Measurements from ENCODE around the gene DCST2.

Gene DCST2

DNA sequence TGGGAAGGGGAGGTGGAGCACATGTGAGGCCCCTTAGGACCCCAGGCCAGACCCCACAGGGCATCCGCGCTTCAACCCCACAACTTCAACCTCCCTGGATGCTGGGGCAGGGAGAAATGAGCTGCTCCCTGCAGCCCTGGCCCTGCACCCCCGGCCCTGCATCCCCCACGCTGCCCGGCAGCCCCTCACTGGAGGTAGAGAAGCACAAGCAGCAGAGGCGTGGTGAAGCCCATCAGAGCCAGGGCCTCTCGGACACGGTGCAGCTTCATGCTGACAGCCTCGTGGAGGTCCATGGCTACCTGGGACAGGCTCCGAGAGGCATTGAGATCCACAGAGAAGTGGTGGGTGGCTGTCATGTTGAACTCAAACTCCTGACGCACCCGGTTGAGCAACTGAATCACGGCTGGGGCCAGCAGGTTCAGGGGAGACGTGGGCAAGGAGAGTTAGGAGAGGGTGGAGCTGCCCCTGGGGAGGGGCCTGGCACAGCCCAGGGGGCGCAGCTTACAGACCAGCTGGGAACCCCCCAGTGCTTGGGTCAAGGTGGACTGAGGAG is 3.3 kb downstream of the DCST2 start:
- TF ChIP-seq, protein P1, sequence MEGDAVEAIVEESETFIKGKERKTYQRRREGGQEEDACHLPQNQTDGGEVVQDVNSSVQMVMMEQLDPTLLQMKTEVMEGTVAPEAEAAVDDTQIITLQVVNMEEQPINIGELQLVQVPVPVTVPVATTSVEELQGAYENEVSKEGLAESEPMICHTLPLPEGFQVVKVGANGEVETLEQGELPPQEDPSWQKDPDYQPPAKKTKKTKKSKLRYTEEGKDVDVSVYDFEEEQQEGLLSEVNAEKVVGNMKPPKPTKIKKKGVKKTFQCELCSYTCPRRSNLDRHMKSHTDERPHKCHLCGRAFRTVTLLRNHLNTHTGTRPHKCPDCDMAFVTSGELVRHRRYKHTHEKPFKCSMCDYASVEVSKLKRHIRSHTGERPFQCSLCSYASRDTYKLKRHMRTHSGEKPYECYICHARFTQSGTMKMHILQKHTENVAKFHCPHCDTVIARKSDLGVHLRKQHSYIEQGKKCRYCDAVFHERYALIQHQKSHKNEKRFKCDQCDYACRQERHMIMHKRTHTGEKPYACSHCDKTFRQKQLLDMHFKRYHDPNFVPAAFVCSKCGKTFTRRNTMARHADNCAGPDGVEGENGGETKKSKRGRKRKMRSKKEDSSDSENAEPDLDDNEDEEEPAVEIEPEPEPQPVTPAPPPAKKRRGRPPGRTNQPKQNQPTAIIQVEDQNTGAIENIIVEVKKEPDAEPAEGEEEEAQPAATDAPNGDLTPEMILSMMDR (IDR thresholded peaks at IDR 0.05; ENCODE audit: low read depth, low read length), result no peak
- DNase-seq (ENCODE audit: extremely low read depth, low read depth), result no peak

DNA sequence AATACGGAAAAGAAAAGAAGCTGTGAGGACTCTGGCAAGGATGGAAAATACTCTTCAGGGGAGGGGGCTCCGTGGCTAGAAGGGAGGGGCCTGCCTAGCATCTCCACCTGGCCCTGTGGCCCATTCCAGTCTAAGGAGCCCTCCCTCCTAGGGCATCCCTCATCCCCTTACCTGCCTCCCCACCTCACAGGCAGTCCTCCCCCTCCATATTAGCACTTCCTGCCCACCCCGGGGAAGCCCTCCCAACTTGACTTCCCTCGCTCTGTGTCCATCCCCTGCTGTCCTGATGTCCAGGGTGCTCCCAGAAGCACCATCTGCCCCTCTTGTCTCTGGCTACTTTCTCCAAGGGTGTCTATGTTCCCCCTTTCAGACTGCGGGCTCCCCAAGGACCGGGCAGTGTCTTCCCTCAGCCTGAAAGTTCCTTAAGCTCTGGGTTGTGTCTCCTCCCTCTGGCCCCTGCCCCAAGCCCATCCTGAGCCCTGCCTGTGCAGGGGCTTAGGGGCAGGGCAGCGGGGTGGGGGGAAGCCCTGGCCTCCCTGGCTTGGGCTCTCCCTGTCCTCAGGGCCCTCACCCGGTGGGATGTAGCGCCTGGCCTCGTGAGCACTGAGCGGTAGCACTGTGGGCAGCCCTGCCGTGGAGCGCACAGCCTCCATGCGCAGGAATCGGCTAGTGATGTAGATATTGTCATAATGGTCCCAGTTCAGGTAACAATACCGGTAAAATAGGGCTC is 3.9 kb downstream of the DCST2 start:
- no peak for DNase-seq (ENCODE audit: extremely low read depth, low read depth)
- TF ChIP-seq, protein P1 (IDR thresholded peaks at IDR 0.05; ENCODE audit: low read depth, low read length), result no peak

DNA sequence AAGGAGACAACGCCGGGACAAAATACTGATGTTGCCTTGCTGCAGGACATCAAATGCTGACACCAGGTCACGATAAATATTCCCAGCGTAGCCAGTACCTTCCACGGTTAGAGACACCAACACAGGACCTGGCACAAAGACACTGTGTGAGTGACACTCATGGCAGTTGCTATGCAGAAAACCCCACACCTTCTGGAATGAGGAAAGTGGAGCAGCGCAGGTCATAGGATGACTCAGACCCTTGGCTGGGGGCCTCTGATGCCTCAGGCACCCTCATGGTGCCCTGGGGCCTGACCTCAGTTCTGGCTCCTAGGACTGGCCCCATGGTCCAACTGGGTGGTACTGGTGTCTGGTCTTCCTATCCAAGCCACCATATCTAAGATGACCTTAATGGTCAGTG is 7.0 kb downstream of the DCST2 start:
- TF ChIP-seq, protein P1 (IDR thresholded peaks at IDR 0.05; ENCODE audit: low read depth, low read length), result no peak
- DNase-seq (ENCODE audit: extremely low read depth, low read depth), result no peak

DNA sequence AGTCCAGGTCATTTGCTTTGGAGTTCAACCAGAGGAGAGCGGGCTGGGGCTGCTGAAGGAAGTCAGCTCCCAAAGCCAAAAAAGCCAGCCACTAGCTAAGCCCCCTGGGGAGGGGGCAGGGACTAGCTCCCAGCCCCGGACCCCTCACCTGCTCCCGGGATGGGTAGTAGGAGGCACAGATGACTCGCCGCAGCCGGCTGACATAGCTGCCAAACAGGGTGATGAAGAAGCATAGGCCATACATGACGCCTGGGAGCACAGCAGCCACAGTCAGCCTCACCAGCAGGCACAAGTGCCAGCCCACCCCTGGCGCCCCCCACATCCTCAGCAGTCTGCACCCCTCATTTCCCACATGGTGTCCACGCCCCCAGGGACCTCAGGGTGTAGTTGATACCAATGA is 7.4 kb downstream of the DCST2 start:
- TF ChIP-seq, protein P1 (IDR thresholded peaks at IDR 0.05; ENCODE audit: low read depth, low read length), result no peak
- DNase-seq (ENCODE audit: extremely low read depth, low read depth), result no peak

DNA sequence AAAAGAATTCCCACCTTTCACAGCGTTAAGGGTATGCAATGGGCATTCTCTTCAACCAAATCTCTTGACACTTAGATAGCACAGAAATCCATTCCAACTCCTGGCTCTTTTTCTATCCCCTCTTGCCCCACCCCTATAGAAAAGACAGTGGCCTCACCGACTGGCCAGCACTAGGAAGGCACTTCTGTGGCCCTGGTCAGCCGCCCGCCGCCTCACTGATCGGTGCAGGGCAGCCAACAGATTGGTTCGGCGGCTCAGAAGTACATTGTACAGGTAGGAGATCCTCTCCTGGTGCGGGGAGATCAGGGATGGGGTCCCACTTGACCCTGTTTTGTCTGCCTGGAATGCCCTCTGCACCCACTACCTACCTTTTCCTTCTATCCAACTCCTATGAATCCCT is 9.3 kb downstream of the DCST2 start:
- TF ChIP-seq, protein P1 (IDR thresholded peaks at IDR 0.05; ENCODE audit: low read depth, low read length), result no peak
- DNase-seq (ENCODE audit: extremely low read depth, low read depth), result no peak

DNA sequence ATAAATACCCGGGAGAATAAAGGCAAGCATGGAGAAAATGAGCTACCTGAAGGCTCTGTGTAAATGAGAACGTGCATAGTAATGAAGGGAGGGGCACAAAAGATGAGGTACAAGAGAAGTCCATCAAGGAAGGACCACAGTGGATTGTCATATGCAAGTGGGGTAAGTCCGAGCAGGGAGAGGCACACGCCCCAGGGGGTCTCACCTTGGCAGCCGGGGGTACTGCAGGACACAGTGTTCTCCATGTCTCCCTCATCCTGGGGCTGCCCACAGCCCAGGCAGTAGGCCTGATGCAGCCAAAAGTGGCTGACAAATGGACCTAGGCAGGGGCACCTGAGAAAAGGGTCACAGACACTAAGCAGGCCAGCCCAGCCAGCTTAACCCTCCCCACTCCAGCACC is 10.0 kb downstream of the DCST2 start:
- DNase-seq (ENCODE audit: extremely low read depth, low read depth), result no peak
- TF ChIP-seq, protein P1 (IDR thresholded peaks at IDR 0.05; ENCODE audit: low read depth, low read length), result no peak

DNA sequence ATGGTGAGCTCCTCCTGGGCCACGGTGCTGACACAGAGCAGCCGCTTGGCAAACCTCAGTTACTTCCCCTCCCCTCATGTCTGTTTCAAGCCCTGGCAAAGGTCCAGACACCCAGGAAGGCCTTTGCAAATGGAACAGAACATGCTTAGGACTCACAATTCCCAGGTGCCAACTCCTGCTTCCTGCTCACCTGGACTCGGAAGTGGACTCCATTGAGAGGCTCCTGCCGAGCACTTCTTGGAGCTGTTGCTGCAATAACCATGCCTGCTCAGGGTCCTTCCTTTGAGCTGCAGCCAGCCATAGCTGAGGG is 10.7 kb downstream of the DCST2 start:
- no peak for DNase-seq (ENCODE audit: extremely low read depth, low read depth)
- TF ChIP-seq, protein P1 (IDR thresholded peaks at IDR 0.05; ENCODE audit: low read depth, low read length), result no peak
